Activated CD8-positive, alpha-beta memory T cell treated with anti-CD3 and anti-CD28 coated beads, Interleukin-2, amount 50 U/mL, for 1 hour (primary cell): ENCODE measurements around the gene CD200.
"Not testable (repeated sequence)": the region's sequence is repeated elsewhere in the genome, so short reads cannot be mapped to it uniquely, and the experiment has no call there.

Source experiments
- DNase-seq: peaks from one replicate; pipeline ENCODE4 v3.0.0-alpha.2; 2020; ENCODE audit errors: extremely low read depth

The CD200 gene

GRCh38 chr3:112357930-112358780 is 25.2 kb downstream of the CD200 start:
- DNase-seq: no peak

DNA sequence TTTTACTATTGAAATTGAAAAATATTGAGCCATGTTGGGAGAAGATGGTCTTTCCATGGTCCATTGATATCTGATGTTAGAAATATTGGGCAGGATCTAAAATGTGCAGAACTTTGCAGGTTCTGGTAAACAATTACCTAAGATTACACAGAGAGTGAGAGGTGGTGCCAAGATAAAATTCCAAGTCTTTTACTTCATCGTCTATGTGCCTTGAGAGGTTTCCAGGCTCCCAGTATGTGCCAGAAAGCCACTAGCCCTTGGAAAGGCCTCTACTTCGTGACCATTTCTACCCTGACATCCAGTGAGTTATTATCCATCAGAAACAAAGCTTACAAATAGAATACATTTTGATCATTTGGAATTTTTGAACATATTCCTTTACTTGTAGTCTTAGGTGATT is 27.6 kb downstream of the CD200 start:
- no peak for DNase-seq

- DNase-seq: no peak
These were observed 29.3 kb downstream of the CD200 start for GRCh38 chr3:112362221-112362620.

GRCh38 chr3:112364291-112364690 is 31.3 kb downstream of the CD200 start:
- no peak for DNase-seq

GRCh38 chr3:112365035-112365434 is 32.1 kb downstream of the CD200 start:
- DNase-seq: no peak

GRCh38 chr3:112365636-112366035 is 32.7 kb downstream of the CD200 start:
- no peak for DNase-seq

DNA sequence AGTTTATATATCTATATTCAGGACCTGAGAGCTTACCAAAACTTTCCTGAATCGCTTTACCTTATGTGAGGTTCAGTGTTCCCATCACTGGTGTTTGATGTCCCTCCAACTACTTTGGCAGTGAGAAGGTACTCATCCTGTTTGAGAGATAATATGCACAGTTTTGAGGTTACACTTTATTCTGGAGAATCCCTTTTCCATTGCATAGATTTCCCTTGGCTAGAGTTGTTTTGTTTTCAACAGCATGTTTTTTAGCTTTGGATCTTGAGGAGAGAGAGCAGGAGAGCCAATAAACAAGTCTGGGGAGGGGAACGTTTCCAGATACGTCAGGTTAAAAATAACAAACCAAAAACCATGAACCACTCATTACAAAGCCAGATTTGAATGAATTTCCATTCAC is 33.6 kb downstream of the CD200 start:
- DNase-seq: no peak

- DNase-seq: no peak
These were observed 38.6 kb downstream of the CD200 start for GRCh38 chr3:112371569-112371968.

- no peak for DNase-seq
These were observed 39.4 kb downstream of the CD200 start for GRCh38 chr3:112372396-112372795.

- DNase-seq: no peak
These were observed 40.5 kb downstream of the CD200 start for GRCh38 chr3:112373476-112373875.

- DNase-seq: no peak
These were observed 41.0 kb downstream of the CD200 start for GRCh38 chr3:112373924-112374323.

GRCh38 chr3:112374333-112374734 is 41.4 kb downstream of the CD200 start:
- DNase-seq: no peak

DNA sequence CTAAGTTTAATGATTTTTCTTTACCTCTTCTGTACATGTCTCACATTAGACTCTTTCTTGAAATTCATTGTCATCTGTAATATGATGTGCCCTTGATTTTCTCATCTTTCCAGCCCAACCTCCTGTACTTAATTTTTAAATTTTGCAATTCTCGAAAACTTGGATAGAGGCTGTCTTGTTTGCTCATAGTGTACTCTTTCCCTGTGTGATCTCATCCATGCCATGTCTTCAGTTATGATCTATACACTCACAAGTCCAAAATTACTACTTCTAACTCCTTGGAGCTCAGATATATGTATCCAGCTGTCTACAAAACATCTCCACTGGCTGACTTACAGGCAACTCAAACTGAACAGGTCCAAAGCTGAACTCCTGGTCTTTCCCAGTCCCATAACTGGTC is 42.2 kb downstream of the CD200 start:
- no peak for DNase-seq

- DNase-seq: no peak
These were observed 43.4 kb downstream of the CD200 start for GRCh38 chr3:112376241-112376911.

DNA sequence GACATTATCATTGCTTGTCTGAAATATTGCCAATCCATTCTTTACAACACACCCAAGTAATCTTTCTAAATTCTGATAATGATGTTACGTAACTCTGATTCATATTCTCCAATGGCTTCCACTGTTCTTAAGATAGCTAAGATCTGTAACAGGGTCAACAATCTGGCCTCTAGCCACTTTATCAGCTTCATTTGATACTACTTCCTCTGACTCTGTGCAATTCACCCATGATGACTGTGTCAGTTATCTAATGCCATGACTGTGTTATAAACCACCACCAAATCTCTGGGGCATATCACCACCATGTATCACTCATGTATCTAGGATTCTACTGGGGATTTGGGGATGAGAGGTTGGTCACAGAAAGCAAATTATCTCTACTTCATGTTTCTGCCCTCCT is 44.0 kb downstream of the CD200 start:
- DNase-seq: no peak

DNA sequence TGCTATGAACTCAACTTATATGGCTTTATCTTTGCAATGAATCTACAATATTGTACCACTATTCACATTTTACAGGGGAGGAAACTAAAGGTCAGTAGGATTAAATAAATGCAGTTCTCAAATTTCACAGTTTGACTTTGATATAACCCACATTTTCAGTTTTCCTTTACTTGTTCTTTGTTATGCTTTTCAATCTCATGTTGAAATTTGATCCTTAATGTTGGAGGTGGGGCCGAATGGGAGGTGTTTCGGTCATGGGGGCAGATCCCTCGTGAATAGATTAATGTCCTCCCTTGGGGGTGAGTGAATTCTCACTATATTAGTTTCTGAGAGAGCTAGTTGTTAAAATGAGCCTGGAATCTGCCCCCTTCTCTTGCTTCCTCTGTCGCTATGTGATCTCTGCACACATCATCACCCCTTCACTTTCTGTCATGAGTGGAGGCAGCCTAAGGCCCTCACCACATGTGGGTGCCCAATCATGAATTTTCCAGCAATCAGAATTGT is 44.7 kb downstream of the CD200 start:
- no peak for DNase-seq

- DNase-seq: not testable (repeated sequence)
These were observed 45.4 kb downstream of the CD200 start for GRCh38 chr3:112378347-112378746.

DNA sequence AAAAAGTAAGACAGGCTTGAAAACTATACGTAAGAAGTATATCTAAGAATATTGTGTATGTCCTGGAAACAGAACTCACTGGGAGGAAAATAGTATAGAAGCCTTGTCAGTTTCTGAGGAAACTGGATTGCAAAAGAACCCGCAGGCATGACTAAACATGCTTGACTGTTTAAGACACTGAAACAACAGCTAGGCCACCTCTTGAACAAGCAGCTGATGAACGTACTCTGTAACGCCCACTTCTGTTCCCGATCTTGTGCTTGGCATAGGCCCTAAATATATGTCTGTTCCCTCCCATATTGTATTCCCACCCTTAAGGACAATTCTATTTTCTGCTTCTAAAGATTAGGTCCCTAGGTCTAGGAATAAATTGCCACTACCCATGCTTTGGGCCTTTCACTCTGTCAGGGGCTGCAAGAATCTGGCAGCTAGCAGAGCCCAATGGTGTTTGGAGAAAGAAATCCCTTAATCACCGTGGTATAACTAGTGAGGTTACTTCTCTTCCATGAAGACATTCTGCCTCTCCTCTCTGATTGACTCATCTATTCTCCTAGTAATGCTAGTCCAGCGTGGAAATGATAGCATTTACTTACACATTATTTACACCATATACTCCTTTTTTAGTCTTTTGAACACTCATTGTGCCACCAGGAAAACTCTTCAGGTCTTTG is 46.2 kb downstream of the CD200 start:
- no peak for DNase-seq

- no peak for DNase-seq
These were observed 49.0 kb downstream of the CD200 start for GRCh38 chr3:112381673-112382542.

GRCh38 chr3:112382543-112383160 is 49.7 kb downstream of the CD200 start:
- DNase-seq: no peak

GRCh38 chr3:112384769-112385168 is 51.8 kb downstream of the CD200 start:
- DNase-seq: no peak
